IMR-90 (cell line): ENCODE data around the gene FBXL13. TPM values are rescaled to one million over a fixed set of nuclear protein-coding genes. Genes with fewer than 3 reads are reported as not detected.
"Not testable (repeated sequence)": the region's sequence is repeated elsewhere in the genome, so short reads cannot be mapped to it uniquely, and the experiment has no call there.

Source experiments
- ATAC-seq: fragments of 200-7000 bp; cut with Tn5 transposase; 2 replicates; pipeline ENCODE4 v1.9.1; 2020; ENCODE audit warnings: low read depth, mild to moderate bottlenecking, moderate library complexity
- BruUV-seq: library from RNA; stranded (reverse); fragments of 400-500 nt; replicated peaks from 2 replicates; lab custom pipeline; 2021; lab: Mats Ljungman, UMichigan
- CTCF ChIA-PET: fragments of 300-600 bp; formaldehyde crosslinking; extraction: SDS; loops from one replicate; lab custom pipeline; 2021; ENCODE audit warnings: antibody characterized with exemption; lab: Yijun Ruan, JAX
- POLR2A ChIA-PET: fragments of 300-600 bp; sonication (Branson Sonifier 250); formaldehyde crosslinking; loops from one replicate; lab custom pipeline; 2022; ENCODE audit warnings: antibody characterized with exemption; ENCODE audit not compliant: unreplicated experiment; lab: Charles Lee
- DNase-seq: peaks from one replicate; pipeline ENCODE4 v3.0.0; 2013
- H2AFZ ChIP-seq: replicated peaks from 2 replicates; pipeline ENCODE3; 2013; ENCODE audit warnings: low read length, mild to moderate bottlenecking; ENCODE audit not compliant: poor library complexity
- H2AK5ac ChIP-seq: 2 replicates; pipeline ENCODE4 v1.6.1; 2013; ENCODE audit warnings: low read depth, low read length, inconsistent platforms
- H2AK9ac ChIP-seq: replicated peaks from 2 replicates; pipeline ENCODE3; 2013; ENCODE audit warnings: mild to moderate bottlenecking, low read depth, low read length, moderate library complexity; ENCODE audit not compliant: poor library complexity
- H2BK120ac ChIP-seq: 2 replicates; pipeline ENCODE4 v1.6.1; 2013; ENCODE audit warnings: low read depth, low read length, inconsistent platforms
- H2BK15ac ChIP-seq: 3 replicates; pipeline ENCODE4 v1.6.1; 2013; ENCODE audit warnings: low read depth, low read length, inconsistent platforms
- H2BK20ac ChIP-seq: 2 replicates; pipeline ENCODE4 v1.6.1; 2013; ENCODE audit warnings: low read depth, mild to moderate bottlenecking, inconsistent platforms, low read length, moderate library complexity
- H2BK5ac ChIP-seq: 2 replicates; pipeline ENCODE4 v1.6.1; 2013; ENCODE audit warnings: mild to moderate bottlenecking, low read depth, low read length, inconsistent platforms; ENCODE audit not compliant: poor library complexity, severe bottlenecking
- H3K14ac ChIP-seq: replicated peaks from 2 replicates; pipeline ENCODE4 v1.6.1; 2013; ENCODE audit warnings: low read depth, low read length, inconsistent platforms
- H3K18ac ChIP-seq: 2 replicates; pipeline ENCODE4 v1.6.1; 2013; ENCODE audit warnings: low read depth, low read length, control low read depth
- H3K23ac ChIP-seq: 2 replicates; pipeline ENCODE4 v1.6.1; 2013; ENCODE audit warnings: low read depth, low read length, inconsistent platforms
- H3K27ac ChIP-seq: 2 replicates; pipeline ENCODE4 v1.5.1; 2013; ENCODE audit warnings: mild to moderate bottlenecking, control low read depth, low read length; ENCODE audit not compliant: insufficient read depth
- H3K27me3 ChIP-seq: 2 replicates; pipeline ENCODE4 v1.6.1; 2013; ENCODE audit warnings: low read length; ENCODE audit not compliant: control insufficient read depth, insufficient read depth
- H3K36me3 ChIP-seq: 2 replicates; pipeline ENCODE4 v1.6.1; 2013; ENCODE audit warnings: low read length, mixed read lengths; ENCODE audit not compliant: control insufficient read depth, insufficient read depth
- H3K4ac ChIP-seq: 2 replicates; pipeline ENCODE4 v1.6.1; 2013; ENCODE audit warnings: low read depth, low read length, inconsistent platforms
- H3K4me1 ChIP-seq: 2 replicates; pipeline ENCODE4 v1.6.1; 2013; ENCODE audit warnings: low read length, mixed read lengths; ENCODE audit not compliant: control insufficient read depth, insufficient read depth
- H3K4me2 ChIP-seq: 2 replicates; pipeline ENCODE4 v1.6.1; 2013; ENCODE audit warnings: low read depth, mild to moderate bottlenecking, control low read depth, low read length, moderate library complexity
- H3K4me3 ChIP-seq: 2 replicates; pipeline ENCODE4 v1.5.1; 2013; ENCODE audit warnings: low read depth, mild to moderate bottlenecking, control low read depth, low read length, moderate library complexity; ENCODE audit not compliant: insufficient read depth
- H3K56ac ChIP-seq: 2 replicates; pipeline ENCODE4 v1.6.1; 2013; ENCODE audit warnings: low read length, inconsistent platforms; ENCODE audit not compliant: insufficient read depth; ENCODE audit errors: extremely low read depth
- H3K79me1 ChIP-seq, 2 experiments: 2 replicates each; pipeline ENCODE4 v1.6.1; 2013; ENCODE audit warnings: low read length in 2 of 2, inconsistent platforms in 1 of 2, low read depth in 1 of 2
- H3K9ac ChIP-seq: 2 replicates; pipeline ENCODE4 v1.6.1; 2013; ENCODE audit warnings: low read depth, low read length, control low read depth
- H3K9me1 ChIP-seq: 2 replicates; pipeline ENCODE4 v1.6.1; 2013; ENCODE audit warnings: low read length, inconsistent platforms; ENCODE audit not compliant: insufficient read depth
- H3K9me3 ChIP-seq: 2 replicates; pipeline ENCODE4 v1.6.1; 2013; ENCODE audit warnings: low read length; ENCODE audit not compliant: control insufficient read depth, insufficient read depth
- H4K20me1 ChIP-seq: 2 replicates; pipeline ENCODE4 v1.6.1; 2013; ENCODE audit warnings: low read length, inconsistent platforms; ENCODE audit not compliant: insufficient read depth
- H4K5ac ChIP-seq: 2 replicates; pipeline ENCODE4 v1.6.1; 2013; ENCODE audit warnings: mild to moderate bottlenecking, low read depth, low read length, control low read depth
- H4K8ac ChIP-seq, 2 experiments: 2 replicates each; pipeline ENCODE4 v1.6.1; 2013; ENCODE audit warnings: low read depth in 2 of 2, low read length in 2 of 2, control low read depth in 1 of 2, inconsistent platforms in 1 of 2
- H4K91ac ChIP-seq: 2 replicates; pipeline ENCODE4 v1.6.1; 2013; ENCODE audit warnings: low read depth, low read length, inconsistent platforms; ENCODE audit not compliant: insufficient read depth
- WGBS, 2 experiments: methylation state at CpG; one replicate each; pipeline versions ENCODE4 v1.1.5 to v1.1.7; 2013; ENCODE audit warnings: missing lambda C conversion rate in 2 of 2; ENCODE audit not compliant: insufficient read length in 1 of 2; ENCODE audit errors: extremely low coverage in 2 of 2; 5-methylcytosine and 5-hydroxymethylcytosine counted together
- dilution Hi-C: fragments of 300-500 bp; cut with HindIII; formaldehyde crosslinking; loops from one replicate; pipeline ENCODE4 v1.14.3; 2018; ENCODE audit warnings: low sequenced_read_pairs; ENCODE audit not compliant: unreplicated experiment
- in situ Hi-C: fragments of 300-500 bp; cut with MboI; formaldehyde crosslinking; loops from 3 replicates; pipeline ENCODE4 v1.14.3; 2019; ENCODE audit warnings: low sequenced_read_pairs, inconsistent platforms, mixed read lengths
- intact Hi-C: fragments of 100-400 bp; cut with micrococcal nuclease; formaldehyde crosslinking; loops from 2 replicates; pipeline ENCODE4 v1.10.0; 2022
- polyA plus RNA-seq, 3 experiments: library from polyadenylated mRNA; depleted of rRNA; stranded (reverse); fragments of >200 nt; gene quantifications; 2 replicates each; pipeline ENCODE4 v1.2.3, GENCODE V29; 2012; ENCODE audit warnings: low replicate concordance in 1 of 3
- total RNA-seq: library from RNA; depleted of rRNA; stranded (reverse); fragments of >200 nt; gene quantifications from 2 replicates; pipeline ENCODE4 v1.2.3, GENCODE V29; 2012

Gene FBXL13
- total and polyA plus RNA-seq, 2 of the 4 experiments (the other 2 are of a cell fraction), result 0.24 to 0.36 TPM

- H4K91ac ChIP-seq, H3K56ac ChIP-seq, H2BK20ac ChIP-seq, H4K20me1 ChIP-seq, CTCF ChIA-PET, H2AK5ac ChIP-seq, BruUV-seq, H3K14ac ChIP-seq, H3K4me2 ChIP-seq, ATAC-seq, DNase-seq, H3K4ac ChIP-seq, H4K5ac ChIP-seq, dilution Hi-C loops, H2BK15ac ChIP-seq, H2BK120ac ChIP-seq, intact Hi-C loops, H3K4me1 ChIP-seq, H2AK9ac ChIP-seq, H3K27me3 ChIP-seq, H4K8ac ChIP-seq, in situ Hi-C loops, POLR2A ChIA-PET, H3K36me3 ChIP-seq, H3K9me3 ChIP-seq, H3K23ac ChIP-seq, H3K4me3 ChIP-seq, H2AFZ ChIP-seq, H3K9ac ChIP-seq, H3K18ac ChIP-seq, H3K27ac ChIP-seq, H2BK5ac ChIP-seq, H3K9me1 ChIP-seq, H3K79me1 ChIP-seq: not testable (repeated sequence)
- WGBS, 2 experiments, result no CpG with 5 or more reads among the region's 4 CpGs
These were observed 97.0 kb downstream of the FBXL13 start for GRCh38 chr7:102977586-102977985.
